Muscle of leg (tissue), 11 donors: ENCODE data around the gene AVEN. TPM values are rescaled to one million over a fixed set of nuclear protein-coding genes. Genes with fewer than 3 reads are reported as not detected.
"Not testable (repeated sequence)": the region's sequence is repeated elsewhere in the genome, so short reads cannot be mapped to it uniquely, and the experiment has no call there.

Experiments
- DNase-seq: peaks from one replicate; pipeline ENCODE4 v3.0.0; 2013
- H3K27ac ChIP-seq: one replicate; pipeline ENCODE4 v1.5.1; 2013; ENCODE audit warnings: mild to moderate bottlenecking, low read length, control low read depth
- H3K27me3 ChIP-seq: one replicate; pipeline ENCODE4 v1.6.1; 2013; ENCODE audit warnings: low read length; ENCODE audit not compliant: control insufficient read depth, insufficient read depth
- H3K36me3 ChIP-seq: one replicate; pipeline ENCODE4 v1.6.1; 2013; ENCODE audit warnings: low read length; ENCODE audit not compliant: control insufficient read depth, insufficient read depth
- H3K4me1 ChIP-seq: one replicate; pipeline ENCODE4 v1.6.1; 2013; ENCODE audit warnings: low read length; ENCODE audit not compliant: control insufficient read depth, insufficient read depth
- H3K4me3 ChIP-seq: one replicate; pipeline ENCODE4 v1.5.1; 2013; ENCODE audit warnings: low read length, control low read depth
- H3K9me3 ChIP-seq: replicated peaks from 2 replicates; pipeline ENCODE4 v1.6.1; 2013; ENCODE audit warnings: low read depth, low read length; ENCODE audit not compliant: control insufficient read depth
- WGBS: methylation state at CpG from one replicate; pipeline ENCODE4 v1.1.5; 2013; ENCODE audit warnings: missing lambda C conversion rate; ENCODE audit not compliant: insufficient coverage; 5-methylcytosine and 5-hydroxymethylcytosine counted together
- polyA plus RNA-seq, 8 donors: library from polyadenylated mRNA; unstranded; fragments of 120-200 nt; gene quantifications; one replicate each; pipeline versions ENCODE4 v1.2.1 to v1.2.3, GENCODE V29; 2013; ENCODE audit warnings: inconsistent platforms in 1 of 8, low replicate concordance in 1 of 8; ENCODE audit not compliant: insufficient read length in 8 of 8, insufficient read depth in 1 of 8
- total RNA-seq: library from RNA; stranded (reverse); fragments of 120-200 nt; gene quantifications from one replicate; pipeline ENCODE4 v1.2.4, GENCODE V29; 2013

Gene AVEN
- total and polyA plus RNA-seq, 9 donors = 16.7 to 22.8 (median 20.0) TPM

DNA sequence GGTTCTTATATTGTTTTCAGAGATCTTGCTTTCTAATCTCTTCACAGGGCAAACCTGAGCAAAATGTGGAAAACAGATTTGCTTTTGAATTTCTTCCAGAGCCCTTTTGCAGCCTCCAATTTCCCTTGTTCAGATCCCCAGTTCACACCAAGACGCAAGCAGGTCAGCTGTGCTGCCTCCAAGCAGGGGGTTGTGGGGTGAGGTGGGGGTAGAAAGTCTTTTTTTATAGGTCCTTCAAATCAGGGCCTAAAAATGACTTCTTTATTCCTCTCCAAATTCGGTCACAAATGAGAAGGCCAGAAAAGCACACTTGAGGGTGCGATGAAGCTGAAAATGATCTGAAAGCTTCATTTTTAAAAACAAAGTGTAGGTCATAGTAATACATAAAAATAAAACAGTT lies 26.3 kb upstream of the AVEN start:
- no peaks in the 10 kb centered on the region for H3K36me3 ChIP-seq
- H3K27ac ChIP-seq = no peak overlapping the region
- no peaks in the 10 kb centered on the region for H3K27me3 ChIP-seq
- DNase-seq = peak; percentile 11
- no peaks in the 10 kb centered on the region for H3K4me1 ChIP-seq
- H3K4me3 ChIP-seq = no peak overlapping the region
- H3K9me3 ChIP-seq = no peaks in the 10 kb centered on the region
- WGBS = no CpG with 5 or more reads among the region's 3 CpGs

DNA sequence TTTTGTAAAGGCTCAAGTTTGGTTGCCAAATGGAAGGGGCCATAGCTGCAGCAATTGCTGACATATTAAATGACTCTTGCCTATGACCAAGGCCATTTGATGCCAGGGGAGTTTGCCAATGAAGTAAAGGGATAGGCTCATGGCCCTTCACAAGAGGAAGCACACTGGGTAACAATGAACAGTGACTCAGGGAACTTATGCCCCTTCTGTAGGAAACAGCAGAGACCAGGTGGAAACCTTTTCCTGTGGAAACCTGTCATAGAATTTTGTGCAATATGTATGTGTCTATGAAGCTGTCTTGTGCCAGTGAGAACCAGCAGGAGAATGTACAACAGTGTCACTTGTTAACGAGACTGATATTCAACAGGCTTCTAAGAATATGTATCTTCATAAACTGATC lies 25.4 kb upstream of the AVEN start:
- H3K36me3 ChIP-seq = no peaks in the 10 kb centered on the region
- no CpG with 5 or more reads among the region's 1 CpG for WGBS
- H3K27me3 ChIP-seq = no peaks in the 10 kb centered on the region
- H3K9me3 ChIP-seq = no peaks in the 10 kb centered on the region
- no peak for DNase-seq
- H3K4me1 ChIP-seq = no peaks in the 10 kb centered on the region
- no peak overlapping the region for H3K4me3 ChIP-seq
- no peak overlapping the region for H3K27ac ChIP-seq

DNA sequence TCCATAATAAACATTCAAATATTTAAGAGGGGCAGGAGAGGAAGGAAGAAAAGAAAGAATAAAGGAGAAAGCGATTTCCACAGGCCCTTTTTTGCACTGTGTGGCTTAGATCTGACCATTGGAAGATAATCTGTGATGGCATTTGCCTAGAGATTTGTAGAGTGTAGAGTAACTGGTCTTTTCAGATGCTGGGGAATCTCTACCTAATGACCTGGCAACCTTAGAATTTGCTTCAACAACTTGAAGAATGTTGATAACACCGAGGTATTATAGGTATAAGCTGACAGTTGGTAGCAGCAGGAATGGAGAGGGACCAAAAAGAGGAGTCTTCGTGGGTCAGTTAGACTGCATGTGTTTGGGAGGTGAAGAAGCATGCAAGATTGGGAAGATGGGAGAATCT lies 20.9 kb upstream of the AVEN start:
- no peaks in the 10 kb centered on the region for H3K27me3 ChIP-seq
- no peak for DNase-seq
- no peak overlapping the region for H3K4me3 ChIP-seq
- no peak overlapping the region for H3K27ac ChIP-seq
- H3K4me1 ChIP-seq = no peaks in the 10 kb centered on the region
- no peaks in the 10 kb centered on the region for H3K36me3 ChIP-seq
- WGBS = 83% methylated on average over 1 of the region's 3 CpGs
- no peaks in the 10 kb centered on the region for H3K9me3 ChIP-seq

DNA sequence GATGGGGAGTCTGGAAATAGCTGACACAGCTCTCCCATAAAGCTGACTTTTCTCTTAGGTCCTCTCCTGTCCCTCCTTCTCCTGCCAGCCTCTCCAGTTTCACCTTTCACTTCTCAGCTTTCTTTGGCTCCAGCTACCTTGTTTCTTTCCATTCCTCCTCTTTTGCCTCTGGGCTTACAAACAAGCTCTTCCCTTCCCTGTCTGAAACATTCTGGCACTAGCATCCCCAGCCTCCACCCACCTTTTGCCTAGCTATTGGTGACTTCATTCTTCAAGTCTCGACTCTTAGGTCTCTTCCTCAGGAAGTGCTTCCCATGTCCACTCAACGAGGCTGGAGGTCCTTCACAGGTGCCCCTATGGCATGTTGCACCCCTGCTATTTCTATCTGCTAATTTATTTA lies 20.5 kb upstream of the AVEN start:
- no peak for DNase-seq
- 36% methylated on average over 2 of the region's 2 CpGs for WGBS
- Histone ChIP-seq H3K27ac (no peak overlapping the region), H3K9me3 (no peaks in the 10 kb centered on the region), H3K36me3 (no peaks in the 10 kb centered on the region), H3K27me3 (no peaks in the 10 kb centered on the region), H3K4me3 (no peak overlapping the region), H3K4me1 (no peaks in the 10 kb centered on the region)

DNA sequence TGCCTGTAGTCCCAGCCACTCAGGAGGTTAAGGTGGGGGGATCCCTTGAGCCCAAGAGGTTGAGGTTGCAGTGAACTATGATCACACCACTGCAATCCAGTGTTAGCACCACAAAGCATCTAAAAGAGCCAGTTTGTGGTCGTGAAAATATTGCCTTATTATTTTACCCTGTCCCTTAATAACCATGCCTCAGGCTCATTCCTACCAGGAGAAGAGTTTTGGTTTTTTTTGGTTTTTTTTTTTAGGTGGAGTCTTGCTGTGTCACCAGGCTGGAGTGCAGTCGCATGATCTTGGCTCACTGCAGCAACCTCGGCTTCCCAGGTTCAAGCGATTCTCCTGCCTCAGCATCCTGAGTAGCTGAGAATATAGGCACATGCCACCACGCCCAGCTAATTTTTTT lies 17.9 kb upstream of the AVEN start:
- Histone ChIP-seq H3K27ac (no peak overlapping the region), H3K9me3 (no peaks in the 10 kb centered on the region), H3K36me3 (no peaks in the 10 kb centered on the region), H3K27me3 (no peaks in the 10 kb centered on the region), H3K4me3 (no peak overlapping the region), H3K4me1 (no peaks in the 10 kb centered on the region)
- WGBS = no CpG with 5 or more reads among the region's 5 CpGs
- DNase-seq = no peak

DNA sequence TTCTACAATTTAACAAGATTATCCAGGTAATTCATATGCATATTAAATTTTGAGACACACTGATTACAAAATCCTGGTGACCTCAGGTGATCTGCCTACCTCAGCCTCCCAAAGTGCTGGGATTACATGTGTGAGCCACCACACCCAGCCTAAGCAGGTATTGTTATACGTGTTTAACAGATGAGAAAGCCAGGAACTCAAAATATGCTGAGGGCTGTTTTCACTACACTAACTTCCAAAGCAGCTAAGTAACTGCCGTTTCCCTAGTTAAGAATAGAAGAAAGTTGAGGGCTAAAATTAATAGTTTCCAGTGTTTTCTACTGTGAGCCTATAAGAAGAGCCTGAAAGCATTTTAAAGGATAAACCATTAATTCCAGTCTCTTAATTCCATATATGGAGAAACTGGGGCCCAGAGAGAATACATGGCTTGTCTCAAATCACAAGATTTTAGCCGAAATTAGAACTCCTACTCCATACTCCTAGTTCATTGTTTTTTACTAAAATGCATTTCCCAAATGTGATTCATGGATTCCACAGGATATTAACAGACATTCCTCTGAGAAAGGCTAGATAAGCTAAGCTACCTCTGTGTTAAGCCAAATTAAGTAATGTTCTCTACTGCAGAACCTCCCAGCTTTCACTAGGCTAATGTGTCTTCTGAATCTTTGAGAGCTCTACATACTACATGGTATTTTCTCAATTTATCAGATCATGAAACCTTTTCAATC lies 17.0 kb upstream of the AVEN start:
- 29% methylated on average over 1 of the region's 3 CpGs for WGBS
- no peaks in the 10 kb centered on the region for H3K36me3 ChIP-seq
- no peaks in the 10 kb centered on the region for H3K4me1 ChIP-seq
- no peak overlapping the region for H3K4me3 ChIP-seq
- H3K9me3 ChIP-seq = no peaks in the 10 kb centered on the region
- DNase-seq = peak; percentile 15
- no peak overlapping the region for H3K27ac ChIP-seq
- H3K27me3 ChIP-seq = no peaks in the 10 kb centered on the region

DNA sequence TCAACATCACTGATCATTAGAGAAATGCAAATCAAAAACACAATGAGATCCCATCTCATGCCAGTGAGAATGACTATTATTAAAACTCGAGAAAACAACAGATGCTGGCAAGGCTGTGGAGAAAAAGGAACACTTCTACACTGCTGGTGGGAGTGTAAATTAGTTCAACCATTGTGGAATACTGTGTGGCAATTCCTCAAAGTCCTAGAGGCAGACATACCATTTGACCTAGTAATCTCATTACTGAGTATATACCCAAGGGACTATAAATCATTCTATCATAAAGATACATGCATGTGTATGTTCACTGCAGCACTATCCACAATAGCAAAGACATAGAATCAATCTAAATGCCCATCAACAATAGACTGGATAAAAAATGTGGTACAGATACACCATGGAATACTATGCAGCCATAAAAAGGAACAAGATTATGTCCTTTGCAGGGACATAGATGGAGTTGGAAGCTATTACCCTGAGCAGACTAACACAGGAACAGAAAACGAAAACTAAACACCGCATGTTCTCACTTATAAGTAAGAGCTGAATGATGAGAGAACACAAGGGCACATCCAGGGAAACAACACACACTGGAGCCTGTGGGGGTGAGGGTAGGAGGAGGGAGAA lies 15.2 kb upstream of the AVEN start:
- Histone ChIP-seq H3K4me1 (no peaks in the 10 kb centered on the region), H3K4me3 (no peak overlapping the region), H3K27me3 (no peaks in the 10 kb centered on the region), H3K36me3 (no peaks in the 10 kb centered on the region), H3K27ac (no peak overlapping the region), H3K9me3 (peaks cover 6% of the 10 kb centered on the region)
- no CpG with 5 or more reads among the region's 3 CpGs for WGBS
- DNase-seq = no peak

DNA sequence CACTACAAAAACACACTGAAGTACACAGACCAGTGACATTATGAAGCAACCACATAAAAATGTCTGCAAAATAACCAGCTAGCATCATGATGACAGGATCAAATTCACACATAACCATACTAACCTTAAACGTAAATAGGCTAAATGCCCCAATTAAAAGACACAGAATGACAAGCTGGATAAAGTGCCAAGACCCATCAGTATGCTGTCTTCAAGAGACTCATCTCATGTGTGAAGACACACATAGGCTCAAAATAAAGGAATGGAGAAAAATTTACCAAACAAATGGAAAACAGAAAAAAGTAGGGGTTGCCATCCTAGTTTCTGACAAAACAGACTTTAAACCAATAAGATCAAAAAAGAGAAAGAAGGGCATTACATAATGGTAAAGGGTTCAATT lies 11.4 kb upstream of the AVEN start:
- H3K4me3 ChIP-seq, H3K4me1 ChIP-seq, DNase-seq, H3K36me3 ChIP-seq, H3K9me3 ChIP-seq, H3K27ac ChIP-seq, H3K27me3 ChIP-seq: not testable (repeated sequence)
- no CpG with 5 or more reads among the region's 1 CpG for WGBS

DNA sequence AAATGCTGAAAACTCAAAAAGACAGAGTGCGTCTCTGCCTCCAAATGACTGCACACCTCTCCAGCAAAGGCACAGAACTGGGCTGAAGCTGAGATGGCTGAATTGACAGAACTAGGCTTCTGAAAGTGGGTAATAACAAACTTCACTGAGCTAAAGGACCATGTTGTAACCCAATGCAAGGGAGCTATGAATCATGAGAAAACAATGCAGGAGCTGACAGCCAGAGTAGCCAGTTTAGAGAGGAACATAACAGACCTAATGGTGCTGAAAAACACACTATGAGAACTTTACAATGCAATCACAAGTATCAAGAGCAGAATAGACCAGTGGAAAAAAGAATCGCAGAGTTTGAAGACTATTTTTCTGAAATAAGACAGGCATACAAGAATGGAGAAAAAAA lies 10.1 kb upstream of the AVEN start:
- Histone ChIP-seq H3K27me3 (no peaks in the 10 kb centered on the region), H3K36me3 (no peaks in the 10 kb centered on the region), H3K27ac (no peak overlapping the region), H3K9me3 (peaks cover 6% of the 10 kb centered on the region), H3K4me3 (no peak overlapping the region), H3K4me1 (no peaks in the 10 kb centered on the region)
- 100% methylated on average over 1 of the region's 2 CpGs for WGBS
- DNase-seq = no peak

DNA sequence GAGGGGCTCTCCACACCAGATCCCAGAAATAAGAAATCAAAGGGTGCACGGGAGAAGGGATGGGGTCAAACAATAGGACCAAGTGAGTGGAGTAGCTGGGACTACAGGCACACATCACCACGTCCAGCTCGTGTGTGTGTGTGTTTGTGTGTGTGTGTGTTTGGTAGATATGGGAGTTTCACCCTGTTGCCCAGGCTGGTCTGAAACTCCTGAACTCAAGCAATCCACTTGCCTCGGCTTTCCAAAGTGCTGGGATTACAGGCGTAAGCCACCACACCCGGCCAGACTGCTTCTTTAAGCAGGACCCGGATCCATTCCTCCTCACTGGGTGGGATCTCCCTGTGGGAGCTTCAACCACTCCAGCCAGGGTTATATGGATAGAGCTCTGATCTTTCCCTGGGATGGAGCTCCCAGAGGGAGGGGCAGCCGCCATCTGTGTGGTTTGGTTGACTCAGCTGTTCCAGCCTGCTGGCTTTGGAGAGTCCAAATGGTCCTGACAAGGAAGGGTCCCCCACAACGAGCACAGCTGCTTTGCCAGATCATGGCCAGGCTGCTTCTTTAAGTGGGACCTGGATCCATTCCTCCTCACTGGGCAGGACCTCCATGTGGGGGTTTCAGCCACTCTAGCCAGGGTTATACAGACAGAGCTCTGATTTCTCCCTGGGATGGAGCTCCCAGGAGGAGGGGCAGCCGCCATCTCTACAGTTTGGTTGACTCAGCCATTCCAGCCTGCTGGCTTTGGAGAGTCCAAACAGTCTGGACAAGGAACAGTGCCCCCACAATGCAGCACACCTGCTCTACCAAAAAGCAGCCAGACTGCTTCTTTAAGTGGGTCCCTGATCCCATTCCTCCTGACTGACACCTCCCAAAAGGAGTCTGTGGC lies 9.1 kb upstream of the AVEN start:
- DNase-seq = peak; percentile 11
- WGBS = 79% methylated on average over 6 of the region's 10 CpGs
- Histone ChIP-seq H3K9me3 (peaks cover 6% of the 10 kb centered on the region), H3K36me3 (no peaks in the 10 kb centered on the region), H3K27me3 (no peaks in the 10 kb centered on the region), H3K4me1 (no peaks in the 10 kb centered on the region), H3K27ac (no peak overlapping the region), H3K4me3 (no peak overlapping the region)
